K562 (cell line): ENCODE data around the gene XAB2. TPM values are rescaled to one million over a fixed set of nuclear protein-coding genes. Genes with fewer than 3 reads are reported as not detected.
A peak's percentile ranks its signal among the peaks of the same experiment; 100 is the strongest.

Experiments used
- ATAC-seq: fragments of 200-7000 bp; cut with Tn5 transposase; 3 replicates; pipeline ENCODE4 v1.9.1; 2020; ENCODE audit warnings: moderate library complexity
- BruUV-seq: library from RNA; stranded (reverse); fragments of 400-500 nt; replicated peaks from 2 replicates; lab custom pipeline; 2021; lab: Mats Ljungman, UMichigan
- CTCF ChIA-PET: fragments of 300-600 bp; formaldehyde crosslinking; extraction: SDS; loops from one replicate; lab custom pipeline; 2021; ENCODE audit warnings: low intra/inter-chr PET ratio; lab: Yijun Ruan, JAX
- POLR2A ChIA-PET: fragments of 300-600, 350-650 bp; sonication (Branson Sonifier 250); formaldehyde crosslinking; extraction: SDS; loops from one replicate; lab custom pipeline; 2021; ENCODE audit warnings: antibody characterized with exemption, inconsistent platforms; lab: Yijun Ruan, JAX
- DNase-seq, 4 experiments: peaks; one replicate each; pipeline versions ENCODE4 v3.0.0 to v3.0.0-alpha.2; 2011 to 2018; ENCODE audit warnings: low spot score in 3 of 4, mixed read lengths in 3 of 4; ENCODE audit errors: extremely low read depth in 1 of 4
- FAIRE-seq: peaks from 2 replicates; lab custom pipeline; 2011; peaks lifted over from hg19 to GRCh38; lab: Jason Lieb, UNC
- H2AFZ ChIP-seq: 2 replicates; pipeline ENCODE4 v1.6.0; 2011; ENCODE audit warnings: low read depth, low read length, control low read depth, inconsistent platforms
- H3K27ac ChIP-seq: fragments of 200-600 bp; 3 replicates; pipeline ENCODE4 v1.8.0; 2011; ENCODE audit warnings: low read depth, mild to moderate bottlenecking, control low read depth, inconsistent platforms, low read length, moderate library complexity, mixed read lengths; ENCODE audit errors: extremely low read depth
- H3K27me3 ChIP-seq, 2 experiments: fragments of 300-600 bp in 1 of 2; 2 replicates in 1 of 2; 3 replicates in 1 of 2; pipeline versions ENCODE4 v1.6.0 to v1.8.0; 2011; ENCODE audit warnings: inconsistent platforms in 2 of 2, low read length in 2 of 2, mild to moderate bottlenecking in 1 of 2, mixed read lengths in 1 of 2, moderate library complexity in 1 of 2; ENCODE audit not compliant: control insufficient read depth in 2 of 2, insufficient read depth in 2 of 2
- H3K36me3 ChIP-seq: fragments of 300-600 bp; 3 replicates; pipeline ENCODE4 v1.8.0; 2011; ENCODE audit warnings: mild to moderate bottlenecking, low read length, inconsistent platforms; ENCODE audit not compliant: control insufficient read depth, insufficient read depth
- H3K4me1 ChIP-seq, 2 experiments: fragments of 200-600 bp in 1 of 2; replicated peaks in 1 of 2; 2 replicates in 1 of 2; 3 replicates in 1 of 2; pipeline versions ENCODE4 v1.5.1 to v1.8.0; 2011; ENCODE audit warnings: inconsistent platforms in 2 of 2, low read length in 2 of 2, mild to moderate bottlenecking in 1 of 2, mixed read lengths in 1 of 2, moderate library complexity in 1 of 2; ENCODE audit not compliant: control insufficient read depth in 2 of 2, insufficient read depth in 2 of 2
- H3K4me2 ChIP-seq: 2 replicates; pipeline ENCODE4 v1.6.1; 2011; ENCODE audit warnings: low read length, control low read depth, inconsistent platforms, mixed read lengths; ENCODE audit not compliant: insufficient read depth
- H3K4me3 ChIP-seq: fragments of 200-600 bp; sonication (generic), shearing (Covaris generic); 2 replicates; pipeline ENCODE4 v1.5.1; 2016; ENCODE audit warnings: control low read depth, inconsistent platforms
- H3K79me2 ChIP-seq: fragments of 200-600 bp; 3 replicates; pipeline ENCODE4 v1.8.0; 2011; ENCODE audit warnings: low read length, inconsistent platforms; ENCODE audit not compliant: control insufficient read depth, insufficient read depth
- H3K9ac ChIP-seq, 2 experiments: 2 replicates each; pipeline versions ENCODE4 v1.6.0 to v1.6.1; 2011; ENCODE audit warnings: low read depth in 2 of 2, low read length in 2 of 2, control low read depth in 1 of 2, inconsistent platforms in 1 of 2, mild to moderate bottlenecking in 1 of 2, mixed read lengths in 1 of 2; ENCODE audit not compliant: insufficient read depth in 1 of 2
- H3K9me1 ChIP-seq: one replicate; pipeline ENCODE4 v1.6.0; 2011; ENCODE audit warnings: inconsistent platforms, mild to moderate bottlenecking, low read length, moderate library complexity; ENCODE audit not compliant: control insufficient read depth, insufficient read depth
- H3K9me3 ChIP-seq: replicated peaks from 2 replicates; pipeline ENCODE4 v1.5.1; 2011; ENCODE audit warnings: low read depth, low read length, inconsistent platforms; ENCODE audit not compliant: control insufficient read depth, insufficient read depth
- H4K20me1 ChIP-seq: replicated peaks from 2 replicates; pipeline ENCODE4 v1.6.1; 2011; ENCODE audit warnings: low read length, inconsistent platforms, mixed read lengths; ENCODE audit not compliant: control insufficient read depth, insufficient read depth
- BRD4 ChIP-seq: fragments of 200-600 bp; sonication (generic); IDR thresholded peaks from 2 replicates; pipeline ENCODE4 v1.6.1; 2017; ENCODE audit warnings: inconsistent platforms
- ESRRB ChIP-seq: fragments of 250-450 bp; sonication (Bioruptor Pico); IDR thresholded peaks from 2 replicates; pipeline ENCODE4 v1.5.0; 2020; ENCODE audit warnings: mild to moderate bottlenecking, moderate library complexity, borderline replicate concordance
- PCBP1 ChIP-seq: fragments of 200-400 bp; formaldehyde crosslinking; IDR thresholded peaks from 2 replicates; pipeline ENCODE4 v1.6.1; 2018; ENCODE audit warnings: mild to moderate bottlenecking, low read depth, low read length; ENCODE audit not compliant: poor library complexity, severe bottlenecking
- POLR2G ChIP-seq: fragments of 200-400 bp; formaldehyde crosslinking; IDR thresholded peaks from 2 replicates; pipeline ENCODE4 v1.6.1; 2017; ENCODE audit warnings: low read depth, mild to moderate bottlenecking, antibody characterized with exemption, low read length, moderate library complexity
- RBFOX2 ChIP-seq: fragments of 200-400 bp; formaldehyde crosslinking; IDR thresholded peaks from 2 replicates; pipeline ENCODE4 v1.6.1; 2017; ENCODE audit warnings: low read depth, mild to moderate bottlenecking, low read length, moderate library complexity
- SMC3 ChIP-seq: conservative IDR thresholded peaks from 2 replicates; pipeline ENCODE4 v1.6.1; 2011; ENCODE audit warnings: low read depth, low read length, improper control_type of control experiment; ENCODE audit not compliant: insufficient read depth
- WGBS: fragments of 100-300 bp; shearing (Covaris generic); methylation state at CpG from one replicate; pipeline ENCODE4 v1.1.6; 2016; ENCODE audit warnings: low coverage, mixed read lengths; ENCODE audit not compliant: insufficient coverage; ENCODE audit errors: missing lambda C conversion rate; 5-methylcytosine and 5-hydroxymethylcytosine counted together
- in situ Hi-C: fragments of 300-500 bp; cut with MboI; formaldehyde crosslinking; loops from 4 replicates; pipeline ENCODE4 v1.15.0; 2018; ENCODE audit warnings: inconsistent platforms, mixed read lengths
- intact Hi-C: fragments of 100-400 bp; cut with micrococcal nuclease; formaldehyde crosslinking; loops from 2 replicates; pipeline ENCODE4 v1.14.2; 2022
- polyA plus RNA-seq, 8 experiments: library from polyadenylated mRNA; depleted of rRNA in 4 of 8; stranded (reverse) in 5 of 8; unstranded in 3 of 8; fragments of >200 nt; fragmentation: Nextera tagmentation in 2 of 8; fragmentation: Illumina TruSeq in 1 of 8; extraction: Ambion mirVana in 2 of 8; extraction: Trizol in 1 of 8; gene quantifications; 2 replicates each; pipeline versions ENCODE4 v1.2.1 to v1.2.3, GENCODE V29; 2011 to 2014; ENCODE audit warnings: inconsistent platforms in 1 of 8, missing spikeins in 1 of 8
- total RNA-seq, 7 experiments: library from RNA; depleted of rRNA in 6 of 7; stranded (reverse); fragments of >200 nt in 6 of 7; fragmentation: Illumina TruSeq in 2 of 7; extraction: Trizol in 2 of 7; gene quantifications; 2 replicates each; pipeline versions ENCODE4 v1.2.1 to v1.2.3, GENCODE V29; 2011 to 2021; ENCODE audit warnings: low replicate concordance in 1 of 7

The XAB2 gene
- total and polyA plus RNA-seq, 9 of the 15 experiments (the other 6 are each of a cell fraction or from before 2014, with no cell fraction given), result 0.21 to 58.3 (median 20.0) TPM

DNA sequence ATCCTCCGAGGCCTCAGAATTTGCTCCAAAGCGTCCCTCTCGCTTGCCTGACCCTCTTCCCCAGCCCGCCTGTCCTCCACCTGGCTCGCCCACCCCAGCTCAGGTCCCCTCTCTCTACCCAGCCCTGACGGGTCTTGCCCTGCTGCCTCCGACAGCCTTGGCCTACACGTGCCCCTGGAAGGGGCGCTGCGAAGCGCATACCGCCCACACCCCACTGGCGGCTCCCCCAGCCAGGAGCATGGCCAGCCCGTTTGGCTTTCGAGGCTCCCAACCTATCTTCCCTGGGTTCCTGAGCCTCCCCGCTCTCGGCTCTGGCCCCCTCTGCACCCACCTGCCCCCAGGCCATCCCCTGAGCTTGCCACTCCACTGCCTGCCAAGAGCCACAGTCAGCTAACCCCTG lies 4.5 kb downstream of the XAB2 start:
- ATAC-seq, result no peak
- Histone ChIP-seq H3K9me3 (no peaks in the 10 kb centered on the region), H3K4me2 (no peak overlapping the region), H3K4me3 (no peak overlapping the region), H3K9me1 (no peaks in the 10 kb centered on the region), H3K9ac (no peak overlapping the region), H3K36me3 (peaks cover 69% of the 10 kb centered on the region; the same call in 2 of the 3 replicates), H3K4me1 (peaks cover 4 to 39% of the 10 kb centered on the region in 2 experiments; a peak in 4 of 5 replicates), H3K27me3 (no peaks in the 10 kb centered on the region), H4K20me1 (no peaks in the 10 kb centered on the region), H2AFZ (no peak overlapping the region)
- in situ Hi-C loops, result no loop called here
- CTCF ChIA-PET, result no interaction called here
- POLR2A ChIA-PET, result interaction anchor here (0.6 to 1.0 kb wide), 3 partner anchors 9 to 27 kb away, joined by 3 to 4 read pairs (median 4); partner anchors contain the start of gene PCP2
- BruUV-seq, result no TSS peak
- TF ChIP-seq ESRRB (CRISPR knock-in tag) (no peak), SMC3 (no peak), RBFOX2 (peak; percentile 37), PCBP1 (no peak), POLR2G (peak; percentile 41), BRD4 (no peak)
- TF ChIP-seq, all 486 proteins: peak for 2
- intact Hi-C loops, result no loop called here
- DNase-seq, result no peak
- no peak for FAIRE-seq
- 88% methylated on average over 14 of the region's 17 CpGs for WGBS
- no peak overlapping the region for H3K27ac ChIP-seq
- H3K79me2 ChIP-seq, result peaks cover 35% of the 10 kb centered on the region
